ENCODE data around the gene NOL4L. TPM values are rescaled to one million over a fixed set of nuclear protein-coding genes. Genes with fewer than 3 reads are reported as not detected.

The NOL4L gene
- total RNA-seq, 1 experiment from 2014 or later: 40.9 TPM

GRCh38 chr20:32427996-32428395 is 157.1 kb downstream of the NOL4L start:
- Histone ChIP-seq H3F3A (ENCODE audit: insufficient read depth, low read depth) (0 out of 2 replicates have a peak, but pooled peaks cover 7% of the 10 kb centered on the region), H3K27ac (no peak overlapping the region), H4K20me1 (ENCODE audit: insufficient read depth) (peaks cover 33% of the 10 kb centered on the region), H3K79me2 (ENCODE audit: low read depth) (peaks cover 23% of the 10 kb centered on the region), H3K9me2 (ENCODE audit: insufficient read depth) (no peaks in the 10 kb centered on the region), H2AFZ (no peak overlapping the region), H3K27me3 (ENCODE audit: insufficient read depth, low read depth) (no peaks in the 10 kb centered on the region), H3K4me1 (replicated peaks; ENCODE audit: insufficient read depth) (no peaks in the 10 kb centered on the region), H3K36me3 (ENCODE audit: low read depth) (peaks cover 34% of the 10 kb centered on the region), H3K4me2 (no peak overlapping the region), H3K9me3 (ENCODE audit: insufficient read depth, low read depth) (no peaks in the 10 kb centered on the region), H3K4me3 (no peak overlapping the region)
- POLR2A ChIA-PET (ENCODE audit: unreplicated experiment): interaction anchor here (0.7 kb wide), 1 partner anchor 391 kb away, joined by 3 read pairs; no protein-coding TSS in a partner anchor
- CTCF ChIA-PET: no interaction called here
- no peak for DNase-seq
- TF ChIP-seq CTCF (conservative IDR thresholded peaks at IDR 0.05): no peak
- no peak for TF ChIP-seq EZH2 (IDR thresholded peaks at IDR 0.05; ENCODE audit: low read depth)
- no TSS peak for BruUV-seq (replicated peaks)
- intact Hi-C loops (cut with micrococcal nuclease; ENCODE audit: unreplicated experiment): no loop called here

- H3F3A ChIP-seq (ENCODE audit: insufficient read depth, low read depth): no peaks in the 10 kb centered on the region
- intact Hi-C loops (cut with micrococcal nuclease; ENCODE audit: unreplicated experiment): no loop called here
- H3K4me3 ChIP-seq: no peak overlapping the region
- H3K4me2 ChIP-seq: no peak overlapping the region
- H4K20me1 ChIP-seq (ENCODE audit: insufficient read depth): peaks cover 40% of the 10 kb centered on the region
- H3K79me2 ChIP-seq (ENCODE audit: low read depth): peaks cover 50% of the 10 kb centered on the region
- no peak overlapping the region for H2AFZ ChIP-seq
- CTCF ChIA-PET: interaction anchor here (0.6 kb wide), 1 partner anchor 14 kb away, joined by 3 read pairs; no protein-coding TSS in a partner anchor
- no peak for TF ChIP-seq CTCF (conservative IDR thresholded peaks at IDR 0.05)
- no peak for TF ChIP-seq EZH2 (IDR thresholded peaks at IDR 0.05; ENCODE audit: low read depth)
- no peaks in the 10 kb centered on the region for H3K9me2 ChIP-seq (ENCODE audit: insufficient read depth)
- POLR2A ChIA-PET (ENCODE audit: unreplicated experiment): no interaction called here
- H3K4me1 ChIP-seq (replicated peaks; ENCODE audit: insufficient read depth): no peaks in the 10 kb centered on the region
- DNase-seq: no peak
- no peak overlapping the region for H3K27ac ChIP-seq
- H3K9me3 ChIP-seq (ENCODE audit: insufficient read depth, low read depth): no peaks in the 10 kb centered on the region
- no peaks in the 10 kb centered on the region for H3K27me3 ChIP-seq (ENCODE audit: insufficient read depth, low read depth)
- BruUV-seq (replicated peaks): no TSS peak
- H3K36me3 ChIP-seq (ENCODE audit: low read depth): no peaks in the 10 kb centered on the region
Measured at GRCh38 chr20:32421290-32421689, 163.8 kb downstream of the NOL4L start.

- no peak overlapping the region for H3K4me2 ChIP-seq
- ChIA-PET CTCF (no interaction called here), POLR2A (ENCODE audit: unreplicated experiment) (no interaction called here)
- H4K20me1 ChIP-seq (ENCODE audit: insufficient read depth): peaks cover 47% of the 10 kb centered on the region
- no peaks in the 10 kb centered on the region for H3F3A ChIP-seq (ENCODE audit: insufficient read depth, low read depth)
- DNase-seq: no peak
- H3K4me3 ChIP-seq: no peak overlapping the region
- peaks cover 55% of the 10 kb centered on the region for H3K79me2 ChIP-seq (ENCODE audit: low read depth)
- BruUV-seq (replicated peaks): no TSS peak
- no peak for TF ChIP-seq EZH2 (IDR thresholded peaks at IDR 0.05; ENCODE audit: low read depth)
- TF ChIP-seq CTCF (conservative IDR thresholded peaks at IDR 0.05): no peak
- no peaks in the 10 kb centered on the region for H3K9me3 ChIP-seq (ENCODE audit: insufficient read depth, low read depth)
- no peaks in the 10 kb centered on the region for H3K4me1 ChIP-seq (replicated peaks; ENCODE audit: insufficient read depth)
- no peak overlapping the region for H3K27ac ChIP-seq
- no peaks in the 10 kb centered on the region for H3K36me3 ChIP-seq (ENCODE audit: low read depth)
- H3K9me2 ChIP-seq (ENCODE audit: insufficient read depth): no peaks in the 10 kb centered on the region
- no peaks in the 10 kb centered on the region for H3K27me3 ChIP-seq (ENCODE audit: insufficient read depth, low read depth)
- intact Hi-C loops (cut with micrococcal nuclease; ENCODE audit: unreplicated experiment): no loop called here
- H2AFZ ChIP-seq: no peak overlapping the region
Measured at GRCh38 chr20:32418376-32418775, 166.8 kb downstream of the NOL4L start.
